ENCODE data around the gene INTS12. TPM values are rescaled to one million over a fixed set of nuclear protein-coding genes. Genes with fewer than 3 reads are reported as not detected.
"Not testable (repeated sequence)": the region's sequence is repeated elsewhere in the genome, so short reads cannot be mapped to it uniquely, and the experiment has no call there.

INTS12 gene
- total and polyA plus RNA-seq, 2 of the 8 experiments (the other 6 are each of a cell fraction or from before 2014, with no cell fraction given), result 12.3 to 14.1 TPM

DNA sequence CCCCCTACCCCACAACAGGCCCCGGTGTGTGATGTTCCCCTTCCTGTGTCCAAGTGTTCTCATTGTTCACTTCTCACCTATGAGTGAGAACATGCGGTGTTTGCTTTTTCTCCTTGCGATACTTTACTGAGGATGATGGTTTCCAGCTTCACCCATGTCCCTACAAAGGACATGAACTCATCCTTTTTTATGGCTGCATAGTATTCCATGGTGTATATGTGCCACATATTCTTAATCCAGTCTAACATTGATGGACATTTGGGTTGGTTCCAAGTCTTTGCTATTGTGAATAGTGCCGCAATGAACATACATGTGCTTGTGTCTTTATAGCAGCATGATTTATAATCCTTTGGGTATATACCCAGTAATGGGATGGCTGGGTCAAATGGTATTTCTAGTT is 21.4 kb upstream of the INTS12 start:
- H3K14ac ChIP-seq (ENCODE audit: insufficient read length); H3K27me3 ChIP-seq (replicated peaks in 1 of 4; ENCODE audit: control insufficient read depth in 3 of 4, extremely low read depth in 1 of 4, insufficient read depth in 3 of 4, low read length in 3 of 4); H2AK5ac ChIP-seq (ENCODE audit: low read depth, low read length); DNase-seq (ENCODE audit: low read depth in 1 of 2, low spot score in 2 of 2); H3K9ac ChIP-seq (replicated peaks in 1 of 4; ENCODE audit: extremely low read depth in 1 of 4, low read depth in 3 of 4, low read length in 3 of 4); H4K8ac ChIP-seq (ENCODE audit: extremely low read depth, insufficient read depth, low read length); H3K56ac ChIP-seq (replicated peaks; ENCODE audit: insufficient read length, low read depth, low read length); H3K4me3 ChIP-seq (ENCODE audit: extremely low read depth in 1 of 4, insufficient read depth in 2 of 4, low read depth in 3 of 4, low read length in 4 of 4); H3K23me2 ChIP-seq (ENCODE audit: low read depth, low read length); H3K4ac ChIP-seq (replicated peaks; ENCODE audit: insufficient read length, low read depth, low read length); H4K5ac ChIP-seq (ENCODE audit: insufficient read length, low read depth, low read length); H2AFZ ChIP-seq (ENCODE audit: low read length); H2BK5ac ChIP-seq (ENCODE audit: low read depth, low read length); H3K4me1 ChIP-seq (replicated peaks in 1 of 4; ENCODE audit: control insufficient read depth in 3 of 4, insufficient read depth in 4 of 4, low read length in 3 of 4); H3K79me1 ChIP-seq (ENCODE audit: low read depth, low read length); H2BK12ac ChIP-seq (ENCODE audit: low read depth, low read length); H3K18ac ChIP-seq (ENCODE audit: extremely low read depth, low read length); H3K27ac ChIP-seq (ENCODE audit: low read depth, low read length); H3K9me3 ChIP-seq (ENCODE audit: insufficient read depth in 2 of 2, low read depth in 1 of 2, low read length in 1 of 2); H4K91ac ChIP-seq (replicated peaks; ENCODE audit: insufficient read length, low read length); H2BK15ac ChIP-seq (ENCODE audit: low read length); H3K79me2 ChIP-seq (ENCODE audit: control insufficient read depth in 1 of 2, insufficient read depth in 2 of 2, low read length in 2 of 2); H4K20me1 ChIP-seq (replicated peaks in 1 of 2; ENCODE audit: control insufficient read depth in 1 of 2, insufficient read depth in 2 of 2, low read length in 2 of 2); POLR2A ChIA-PET (ENCODE audit: partially characterized antibody); H2BK120ac ChIP-seq (replicated peaks; ENCODE audit: low read depth, low read length); CTCF ChIA-PET (ENCODE audit: partially characterized antibody); H3K23ac ChIP-seq (ENCODE audit: insufficient read length); H2BK20ac ChIP-seq (ENCODE audit: low read length); H3K4me2 ChIP-seq (ENCODE audit: insufficient read depth in 1 of 2, low read depth in 2 of 2, low read length in 2 of 2); FAIRE-seq: not testable (repeated sequence)
- H3K36me3 ChIP-seq (ENCODE audit: control insufficient read depth in 2 of 4, insufficient read depth in 4 of 4, low read length in 3 of 4), result peaks cover 0 to 25% (median 8%) of the 10 kb centered on the region in 4 experiments; a peak in 4 of 8 replicates
- 95% methylated on average over 4 of the region's 4 CpGs; no CpG with 5 or more reads in 1 of the 2 experiments for WGBS, 2 experiments (ENCODE audit: extremely low coverage in 1 of 2, insufficient coverage in 1 of 2, insufficient read length in 1 of 2, insufficient replicate concordance in 2 of 2, low coverage in 1 of 2, low lambda C conversion rate in 2 of 2, missing lambda C conversion rate in 1 of 2)
